ENCODE results near the gene FAM174C.

GRCh38 chr19:1325568-1326294 is 50.4 kb downstream of the FAM174C start:
- TF ChIP-seq CTCF (IDR thresholded peaks at IDR 0.05) (no peak), POLR2A (IDR thresholded peaks at IDR 0.05) (no peak)
